IMR-90 (cell line): ENCODE data around the gene ALDH1B1.

ENCODE experiments used
- CTCF ChIP-seq: conservative IDR thresholded peaks from 2 replicates; pipeline ENCODE4 v1.5.1; 2012; ENCODE audit warnings: mild to moderate bottlenecking, low read depth, low read length, improper control_type of control experiment
- FOS ChIP-seq: fragments of 150-350 bp; IDR thresholded peaks from 2 replicates; pipeline ENCODE4 v1.6.1; 2016; ENCODE audit warnings: low read depth, low read length
- MAFK ChIP-seq: IDR thresholded peaks from 2 replicates; pipeline ENCODE4 v1.6.1; 2012; ENCODE audit warnings: low read depth, low read length, improper control_type of control experiment
- MXI1 ChIP-seq: IDR thresholded peaks from 2 replicates; pipeline ENCODE4 v1.6.1; 2012; ENCODE audit warnings: low read depth, mild to moderate bottlenecking, low read length, moderate library complexity, borderline replicate concordance
- NFE2L2 ChIP-seq: fragments of 150-350 bp; IDR thresholded peaks from 2 replicates; pipeline ENCODE4 v1.6.1; 2016; ENCODE audit warnings: low read depth, mild to moderate bottlenecking, low read length
- POLR2A ChIP-seq: IDR thresholded peaks from 2 replicates; pipeline ENCODE4 v1.6.1; 2012; ENCODE audit warnings: mild to moderate bottlenecking, low read depth, low read length
- RAD21 ChIP-seq: IDR thresholded peaks from 2 replicates; pipeline ENCODE4 v1.6.1; 2012; ENCODE audit warnings: low read length, improper control_type of control experiment
- RCOR1 ChIP-seq: IDR thresholded peaks from 2 replicates; pipeline ENCODE4 v1.6.1; 2012; ENCODE audit warnings: mild to moderate bottlenecking, low read length, improper control_type of control experiment; ENCODE audit not compliant: insufficient replicate concordance
- RFX5 ChIP-seq: IDR thresholded peaks from 2 replicates; pipeline ENCODE4 v1.8.0; 2012; ENCODE audit warnings: low read depth, mild to moderate bottlenecking, low read length, moderate library complexity

GRCh38 chr9:38344566-38345324 lies 47.8 kb upstream of the ALDH1B1 start:
- TF ChIP-seq RAD21 (no peak), CTCF (no peak), NFE2L2 (no peak), RFX5 (no peak), POLR2A (no peak), RCOR1 (no peak), MXI1 (no peak), FOS (no peak), MAFK (no peak)
